GM18511 (cell line): ENCODE data around the gene NFATC2.
"Not testable (repeated sequence)": the region's sequence is repeated elsewhere in the genome, so short reads cannot be mapped to it uniquely, and the experiment has no call there.

Experiments used
- ATAC-seq: cut with Tn5 transposase; IDR thresholded peaks from one replicate; pipeline ENCODE4 v1.9.1; 2021; ENCODE audit warnings: mild to moderate bottlenecking, moderate library complexity; ENCODE audit not compliant: unreplicated experiment

The NFATC2 gene

GRCh38 chr20:51569815-51570738 lies 27.6 kb upstream of the NFATC2 start:
- ATAC-seq, result no peak

GRCh38 chr20:51568533-51568932 lies 26.0 kb upstream of the NFATC2 start:
- not testable (repeated sequence) for ATAC-seq

GRCh38 chr20:51567622-51568021 lies 25.1 kb upstream of the NFATC2 start:
- ATAC-seq, result no peak

- ATAC-seq, result no peak
These were observed 24.1 kb upstream of the NFATC2 start for GRCh38 chr20:51566594-51566993.

GRCh38 chr20:51565298-51566144 lies 23.0 kb upstream of the NFATC2 start:
- ATAC-seq, result no peak

GRCh38 chr20:51563486-51564332 lies 21.2 kb upstream of the NFATC2 start:
- no peak for ATAC-seq

GRCh38 chr20:51563174-51563485 lies 20.6 kb upstream of the NFATC2 start:
- no peak for ATAC-seq

- ATAC-seq, result no peak
These were observed 20.0 kb upstream of the NFATC2 start for GRCh38 chr20:51562332-51563173.

GRCh38 chr20:51562027-51562331 lies 19.5 kb upstream of the NFATC2 start:
- no peak for ATAC-seq

GRCh38 chr20:51560550-51561307 lies 18.2 kb upstream of the NFATC2 start:
- no peak for ATAC-seq

- no peak for ATAC-seq
These were observed 17.5 kb upstream of the NFATC2 start for GRCh38 chr20:51560042-51560441.

GRCh38 chr20:51554538-51555165 lies 12.1 kb upstream of the NFATC2 start:
- peak; percentile 41 for ATAC-seq

GRCh38 chr20:51553897-51554486 lies 11.5 kb upstream of the NFATC2 start:
- peak; percentile 33 for ATAC-seq

GRCh38 chr20:51551186-51551585 lies 8.7 kb upstream of the NFATC2 start:
- ATAC-seq, result no peak

- no peak for ATAC-seq
These were observed 7.0 kb upstream of the NFATC2 start for GRCh38 chr20:51549474-51549873.

- no peak for ATAC-seq
These were observed 5.4 kb upstream of the NFATC2 start for GRCh38 chr20:51547951-51548350.

GRCh38 chr20:51545515-51545914 lies 3.0 kb upstream of the NFATC2 start:
- ATAC-seq, result no peak

- no peak for ATAC-seq
These were observed 886 bp upstream of the NFATC2 start for GRCh38 chr20:51543422-51543788.

GRCh38 chr20:51542033-51542570 lies 417 bp downstream of the NFATC2 start:
- ATAC-seq, result peak; percentile 61
